GM12891 (cell line): ENCODE results near the gene PPP4R4.

Experiments
- DNase-seq: peaks from one replicate; pipeline ENCODE4 v3.0.0; 2011; ENCODE audit warnings: low spot score; ENCODE audit not compliant: insufficient read length
- FAIRE-seq: peaks from 2 replicates; lab custom pipeline; 2011; peaks lifted over from hg19 to GRCh38; lab: Jason Lieb, UNC
- PAX5 ChIP-seq: IDR thresholded peaks from 2 replicates; pipeline ENCODE4 v1.6.1; 2011; ENCODE audit warnings: low read length, moderate library complexity, mild to moderate bottlenecking; ENCODE audit not compliant: insufficient read depth, severe bottlenecking
- POLR2A ChIP-seq: IDR thresholded peaks from 2 replicates; pipeline ENCODE4 v1.6.1; 2011; ENCODE audit warnings: low read depth, low read length, control low read depth
- POLR2AphosphoS5 ChIP-seq: IDR thresholded peaks from 2 replicates; pipeline ENCODE4 v1.6.1; 2011; ENCODE audit warnings: low read depth, low read length, control low read depth
- POU2F2 ChIP-seq: IDR thresholded peaks from 2 replicates; pipeline ENCODE4 v1.6.1; 2011; ENCODE audit warnings: low read depth, mild to moderate bottlenecking, control low read depth, low read length, moderate library complexity
- SPI1 ChIP-seq: IDR thresholded peaks from 2 replicates; pipeline ENCODE4 v1.6.1; 2011; ENCODE audit warnings: low read depth, low read length, control low read depth
- TAF1 ChIP-seq: IDR thresholded peaks from 2 replicates; pipeline ENCODE4 v1.6.1; 2011; ENCODE audit warnings: low read depth, low read length, control low read depth

The PPP4R4 gene

GRCh38 chr14:94304243-94304642 is 130.1 kb downstream of the PPP4R4 start:
- TF ChIP-seq SPI1 (no peak), POLR2A (no peak), PAX5 (no peak), POU2F2 (no peak), POLR2AphosphoS5 (no peak), TAF1 (no peak)
- no peak for DNase-seq
- no peak for FAIRE-seq

GRCh38 chr14:94305620-94306019 is 131.5 kb downstream of the PPP4R4 start:
- DNase-seq (no peak), FAIRE-seq (no peak)
- TF ChIP-seq POLR2AphosphoS5 (no peak), SPI1 (no peak), TAF1 (no peak), PAX5 (no peak), POU2F2 (no peak), POLR2A (no peak)

DNA sequence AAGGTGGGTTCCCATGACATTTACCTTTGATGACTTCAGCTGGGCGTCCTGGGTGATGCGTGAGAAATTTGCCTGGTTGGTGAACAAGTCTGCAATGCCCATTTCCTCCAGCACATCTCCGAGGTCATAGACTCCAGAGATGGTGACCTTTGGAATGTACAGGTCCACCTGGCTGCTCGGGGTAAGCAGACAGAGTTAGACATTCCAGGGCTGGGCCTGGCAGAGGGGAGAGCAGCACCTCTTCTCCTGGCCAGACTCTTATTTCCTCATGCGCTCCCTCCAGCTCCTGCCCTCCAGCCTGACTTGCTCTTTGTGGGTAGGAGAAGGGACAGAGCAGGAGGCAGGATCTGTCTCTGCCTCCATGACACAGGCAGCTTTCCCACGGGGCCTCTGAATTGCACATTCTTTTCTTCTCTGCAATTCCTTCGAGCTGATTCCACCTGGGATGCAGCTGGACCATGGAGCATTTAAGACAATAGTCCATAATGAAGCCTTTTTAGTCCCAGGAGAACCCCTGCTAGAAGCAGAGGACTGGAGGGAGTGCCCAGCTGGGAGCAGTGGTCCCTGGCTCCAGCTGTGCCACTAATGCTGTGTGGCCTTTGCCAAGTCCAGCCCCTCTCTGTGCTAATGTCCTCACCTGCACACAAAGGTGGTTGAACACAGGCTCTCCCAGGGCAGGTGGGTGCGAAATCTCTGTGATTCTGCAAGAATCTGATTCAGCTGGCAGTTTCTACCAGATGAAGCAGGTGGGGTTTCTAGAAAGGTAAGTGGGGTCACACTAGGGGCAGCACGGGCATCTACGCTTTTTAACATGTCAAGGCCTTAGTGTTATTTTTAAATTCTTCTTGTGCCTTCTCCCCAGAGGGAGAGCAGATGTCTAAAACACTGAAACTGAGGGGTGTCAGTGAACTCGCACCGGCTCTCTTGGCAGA is 132.2 kb downstream of the PPP4R4 start:
- FAIRE-seq (no peak), DNase-seq (no peak)
- no peak for TF ChIP-seq PAX5
- no peak for TF ChIP-seq TAF1
- TF ChIP-seq POLR2A: no peak
- TF ChIP-seq POU2F2: no peak
- TF ChIP-seq POLR2AphosphoS5: no peak
- TF ChIP-seq SPI1: no peak

GRCh38 chr14:94307410-94307992 is 133.4 kb downstream of the PPP4R4 start:
- no peak for TF ChIP-seq SPI1
- TF ChIP-seq PAX5: no peak
- no peak for TF ChIP-seq TAF1
- TF ChIP-seq POLR2AphosphoS5: no peak
- TF ChIP-seq POLR2A: no peak
- no peak for TF ChIP-seq POU2F2
- FAIRE-seq (no peak), DNase-seq (no peak)

- FAIRE-seq: no peak
- no peak for TF ChIP-seq TAF1
- no peak for TF ChIP-seq SPI1
- no peak for TF ChIP-seq PAX5
- DNase-seq: no peak
Observed at GRCh38 chr14:94309721-94310120, 135.6 kb downstream of the PPP4R4 start.

- TF ChIP-seq TAF1 (no peak), POU2F2 (no peak), POLR2AphosphoS5 (no peak), POLR2A (no peak), PAX5 (no peak), SPI1 (no peak)
- no peak for DNase-seq
- FAIRE-seq: no peak
Observed at GRCh38 chr14:94310248-94310647, 136.1 kb downstream of the PPP4R4 start.

GRCh38 chr14:94312481-94313246 is 138.5 kb downstream of the PPP4R4 start:
- FAIRE-seq (no peak), DNase-seq (no peak)
- TF ChIP-seq POLR2AphosphoS5 (no peak), PAX5 (no peak), SPI1 (no peak), POU2F2 (no peak), POLR2A (no peak)

GRCh38 chr14:94313991-94314655 is 140.0 kb downstream of the PPP4R4 start:
- DNase-seq (no peak), FAIRE-seq (no peak)
- no peak for TF ChIP-seq POLR2A
- no peak for TF ChIP-seq SPI1

DNA sequence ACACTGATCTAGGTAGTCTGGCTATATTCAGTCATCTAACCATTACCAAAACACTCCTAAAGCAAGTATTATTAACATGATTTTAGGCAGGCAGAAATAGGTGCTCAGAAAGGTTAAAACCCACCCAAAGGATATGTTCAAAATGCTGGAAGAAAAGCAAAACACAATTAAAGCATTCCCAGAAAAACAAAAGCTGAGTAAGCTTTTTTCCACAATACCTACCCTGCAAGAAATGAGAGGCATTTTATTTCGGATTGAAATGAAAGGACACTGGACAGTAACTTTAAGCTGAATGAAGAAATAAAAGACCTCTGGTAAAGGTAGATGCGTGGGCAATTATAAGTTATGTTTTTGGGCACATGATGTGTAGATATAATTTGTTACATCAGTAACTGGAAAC is 140.8 kb downstream of the PPP4R4 start:
- no peak for FAIRE-seq

More for the DNA sequence above, 140.8 kb downstream of the PPP4R4 start:
- TF ChIP-seq TAF1 (no peak), POLR2A (no peak), POLR2AphosphoS5 (no peak), POU2F2 (no peak), SPI1 (no peak), PAX5 (no peak)
- DNase-seq: no peak
